Osteoblast (primary cell): ENCODE measurements around the gene SSTR4. TPM values are rescaled to one million over a fixed set of nuclear protein-coding genes. Genes with fewer than 3 reads are reported as not detected.

ENCODE experiments used
- DNase-seq: peaks from one replicate; pipeline ENCODE4 v3.0.0; 2011; ENCODE audit warnings: low spot score, mixed read lengths; ENCODE audit not compliant: insufficient read length; ENCODE audit errors: missing footprints
- H2AFZ ChIP-seq: 2 replicates; pipeline ENCODE4 v1.6.0; 2011; ENCODE audit warnings: mild to moderate bottlenecking, low read length
- H3K27ac ChIP-seq: 2 replicates; pipeline ENCODE4 v1.5.1; 2011; ENCODE audit warnings: mild to moderate bottlenecking, low read depth, low read length, moderate library complexity
- H3K27me3 ChIP-seq: 2 replicates; pipeline ENCODE4 v1.6.0; 2012; ENCODE audit warnings: mild to moderate bottlenecking, control low read depth, inconsistent platforms, low read length, moderate library complexity; ENCODE audit not compliant: insufficient read depth
- H3K36me3 ChIP-seq: 2 replicates; pipeline ENCODE4 v1.5.1; 2011; ENCODE audit warnings: mild to moderate bottlenecking, low read length, control low read depth, moderate library complexity; ENCODE audit not compliant: insufficient read depth
- H3K4me1 ChIP-seq: 2 replicates; pipeline ENCODE4 v1.5.1; 2011; ENCODE audit warnings: mild to moderate bottlenecking, low read length, control low read depth, moderate library complexity; ENCODE audit not compliant: insufficient read depth
- H3K4me2 ChIP-seq: 2 replicates; pipeline ENCODE4 v1.6.0; 2011; ENCODE audit warnings: mild to moderate bottlenecking, low read length; ENCODE audit not compliant: insufficient read depth
- H3K4me3 ChIP-seq: fragments of 200-600 bp; sonication (generic); 3 replicates; pipeline ENCODE4 v1.5.1; 2012; ENCODE audit warnings: mild to moderate bottlenecking, low read length, inconsistent platforms; ENCODE audit not compliant: insufficient read depth
- H3K79me2 ChIP-seq: 2 replicates; pipeline ENCODE4 v1.6.0; 2012; ENCODE audit warnings: mild to moderate bottlenecking, low read length, control low read depth, inconsistent platforms; ENCODE audit not compliant: insufficient read depth
- H3K9me3 ChIP-seq: 2 replicates; pipeline ENCODE4 v1.5.1; 2011; ENCODE audit warnings: low read depth, low read length, control low read depth
- H4K20me1 ChIP-seq: 2 replicates; pipeline ENCODE4 v1.6.0; 2012; ENCODE audit warnings: mild to moderate bottlenecking, low read length, control low read depth; ENCODE audit not compliant: insufficient read depth
- total RNA-seq: library from RNA; depleted of rRNA; stranded (reverse); fragments of >200 nt; gene quantifications from 2 replicates; pipeline ENCODE4 v1.2.3, GENCODE V29; 2012
- TF ChIP-seq, protein P1 (sequence below): IDR thresholded peaks from 2 replicates; pipeline ENCODE4 v1.5.1; 2011; ENCODE audit warnings: mild to moderate bottlenecking, low read depth, low read length, moderate library complexity; ENCODE audit errors: extremely low read depth

Gene SSTR4
- total RNA-seq, 1 donor = not detected

- H2AFZ ChIP-seq = no peak overlapping the region
- H3K79me2 ChIP-seq = no peaks in the 10 kb centered on the region
- H3K9me3 ChIP-seq = no peaks in the 10 kb centered on the region
- TF ChIP-seq, protein P1, sequence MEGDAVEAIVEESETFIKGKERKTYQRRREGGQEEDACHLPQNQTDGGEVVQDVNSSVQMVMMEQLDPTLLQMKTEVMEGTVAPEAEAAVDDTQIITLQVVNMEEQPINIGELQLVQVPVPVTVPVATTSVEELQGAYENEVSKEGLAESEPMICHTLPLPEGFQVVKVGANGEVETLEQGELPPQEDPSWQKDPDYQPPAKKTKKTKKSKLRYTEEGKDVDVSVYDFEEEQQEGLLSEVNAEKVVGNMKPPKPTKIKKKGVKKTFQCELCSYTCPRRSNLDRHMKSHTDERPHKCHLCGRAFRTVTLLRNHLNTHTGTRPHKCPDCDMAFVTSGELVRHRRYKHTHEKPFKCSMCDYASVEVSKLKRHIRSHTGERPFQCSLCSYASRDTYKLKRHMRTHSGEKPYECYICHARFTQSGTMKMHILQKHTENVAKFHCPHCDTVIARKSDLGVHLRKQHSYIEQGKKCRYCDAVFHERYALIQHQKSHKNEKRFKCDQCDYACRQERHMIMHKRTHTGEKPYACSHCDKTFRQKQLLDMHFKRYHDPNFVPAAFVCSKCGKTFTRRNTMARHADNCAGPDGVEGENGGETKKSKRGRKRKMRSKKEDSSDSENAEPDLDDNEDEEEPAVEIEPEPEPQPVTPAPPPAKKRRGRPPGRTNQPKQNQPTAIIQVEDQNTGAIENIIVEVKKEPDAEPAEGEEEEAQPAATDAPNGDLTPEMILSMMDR = no peak
- H3K27ac ChIP-seq = no peak overlapping the region
- no peak overlapping the region for H3K4me3 ChIP-seq
- no peak for DNase-seq
- no peak overlapping the region for H3K4me2 ChIP-seq
- no peaks in the 10 kb centered on the region for H4K20me1 ChIP-seq
- no peaks in the 10 kb centered on the region for H3K36me3 ChIP-seq
- no peaks in the 10 kb centered on the region for H3K4me1 ChIP-seq
- peaks cover 51% of the 10 kb centered on the region for H3K27me3 ChIP-seq
These were observed 4.2 kb downstream of the SSTR4 start for GRCh38 chr20:23039136-23039875.

DNA sequence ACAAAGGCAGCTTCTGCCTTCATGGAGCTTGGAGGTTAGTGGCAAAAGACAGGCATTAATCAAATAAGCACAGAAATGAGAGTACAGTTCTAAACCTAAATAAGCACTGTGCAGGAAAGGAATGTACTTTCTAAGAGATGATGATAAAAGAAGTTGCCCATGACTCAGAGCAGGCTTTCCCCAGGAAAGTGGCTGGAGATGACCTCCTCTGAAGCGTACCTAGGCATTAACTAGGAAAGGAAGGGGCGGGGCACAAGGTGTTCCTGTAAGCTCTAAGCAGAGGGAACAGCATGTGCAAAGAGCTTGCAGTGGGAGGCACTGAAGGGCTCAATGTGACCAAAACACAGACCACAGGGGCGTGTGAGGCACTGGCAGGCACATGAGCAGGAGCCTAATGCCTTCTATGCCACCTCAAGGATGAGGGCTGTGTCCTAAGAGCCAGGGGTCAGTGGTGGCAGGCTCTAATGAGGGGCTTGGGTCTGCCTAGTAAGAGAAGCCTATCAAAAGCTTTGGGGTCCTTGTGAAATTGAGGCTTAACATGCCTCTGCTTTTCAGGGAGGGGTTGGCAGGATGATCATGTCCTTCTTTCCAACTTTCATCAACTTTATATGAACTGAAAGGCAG lies 4.9 kb downstream of the SSTR4 start:
- H3K9me3 ChIP-seq = no peaks in the 10 kb centered on the region
- no peak overlapping the region for H3K27ac ChIP-seq
- no peaks in the 10 kb centered on the region for H3K4me1 ChIP-seq
- H2AFZ ChIP-seq = no peak overlapping the region
- no peaks in the 10 kb centered on the region for H4K20me1 ChIP-seq
- peaks cover 51% of the 10 kb centered on the region for H3K27me3 ChIP-seq
- no peak for DNase-seq
- H3K79me2 ChIP-seq = no peaks in the 10 kb centered on the region
- H3K4me3 ChIP-seq = no peak overlapping the region
- no peaks in the 10 kb centered on the region for H3K36me3 ChIP-seq
- TF ChIP-seq, protein P1 = no peak
- H3K4me2 ChIP-seq = no peak overlapping the region

DNA sequence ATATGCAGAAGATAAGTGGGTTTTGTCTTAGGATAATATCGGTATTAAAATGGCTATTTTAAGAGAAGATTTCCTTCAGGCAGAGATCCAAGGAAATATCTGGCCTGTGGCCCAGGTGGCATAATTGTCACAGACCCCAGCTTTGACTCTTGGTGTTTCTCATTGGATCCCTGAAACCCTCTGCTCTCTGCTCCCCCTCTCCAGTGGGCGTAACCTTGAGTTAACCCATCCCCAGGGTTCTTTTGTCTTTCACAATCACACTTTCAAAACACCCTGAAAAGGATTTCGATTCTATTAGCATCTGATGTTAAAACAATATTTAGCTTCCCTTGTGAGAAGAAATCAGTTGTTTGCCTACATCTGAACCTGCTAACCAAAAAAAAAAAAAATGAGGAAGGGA lies 7.2 kb downstream of the SSTR4 start:
- Histone ChIP-seq H3K36me3 (no peaks in the 10 kb centered on the region), H3K9me3 (no peaks in the 10 kb centered on the region), H3K4me2 (no peak overlapping the region), H2AFZ (no peak overlapping the region), H3K27me3 (peaks cover 46% of the 10 kb centered on the region), H3K4me1 (no peaks in the 10 kb centered on the region), H3K4me3 (no peak overlapping the region), H4K20me1 (no peaks in the 10 kb centered on the region), H3K79me2 (no peaks in the 10 kb centered on the region), H3K27ac (no peak overlapping the region)
- no peak for DNase-seq
- TF ChIP-seq, protein P1 = no peak

DNA sequence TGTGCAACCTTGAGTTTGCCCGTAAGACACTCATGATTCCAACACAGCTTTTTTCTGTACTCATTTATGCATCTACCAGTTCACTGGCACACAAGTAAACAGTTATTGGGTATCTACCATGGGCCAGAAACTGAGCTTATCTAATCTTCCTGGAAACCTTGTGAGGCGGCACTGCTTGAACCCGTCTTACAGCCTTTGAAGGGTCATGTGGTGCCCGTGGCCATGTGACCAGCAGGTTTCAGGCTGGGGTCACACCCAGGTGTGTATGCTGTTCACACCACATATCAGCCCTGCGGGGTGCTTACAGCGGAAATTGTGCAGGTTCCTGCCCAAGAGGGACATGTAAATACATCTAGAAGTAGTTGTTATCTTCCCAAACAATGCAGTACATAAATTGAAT lies 8.3 kb downstream of the SSTR4 start:
- H3K27ac ChIP-seq = no peak overlapping the region
- no peaks in the 10 kb centered on the region for H3K9me3 ChIP-seq
- H3K4me3 ChIP-seq = no peak overlapping the region
- no peaks in the 10 kb centered on the region for H4K20me1 ChIP-seq
- no peak for DNase-seq
- no peak overlapping the region for H2AFZ ChIP-seq
- TF ChIP-seq, protein P1 = no peak
- no peaks in the 10 kb centered on the region for H3K36me3 ChIP-seq
- H3K27me3 ChIP-seq = peaks cover 57% of the 10 kb centered on the region
- H3K4me1 ChIP-seq = no peaks in the 10 kb centered on the region
- no peak overlapping the region for H3K4me2 ChIP-seq
- no peaks in the 10 kb centered on the region for H3K79me2 ChIP-seq
